ENCODE results near the gene GUCA1A.

GUCA1A gene

GRCh38 chr6:42182101-42182500 is 8.9 kb downstream of the GUCA1A start:
- TF ChIP-seq, protein P1, sequence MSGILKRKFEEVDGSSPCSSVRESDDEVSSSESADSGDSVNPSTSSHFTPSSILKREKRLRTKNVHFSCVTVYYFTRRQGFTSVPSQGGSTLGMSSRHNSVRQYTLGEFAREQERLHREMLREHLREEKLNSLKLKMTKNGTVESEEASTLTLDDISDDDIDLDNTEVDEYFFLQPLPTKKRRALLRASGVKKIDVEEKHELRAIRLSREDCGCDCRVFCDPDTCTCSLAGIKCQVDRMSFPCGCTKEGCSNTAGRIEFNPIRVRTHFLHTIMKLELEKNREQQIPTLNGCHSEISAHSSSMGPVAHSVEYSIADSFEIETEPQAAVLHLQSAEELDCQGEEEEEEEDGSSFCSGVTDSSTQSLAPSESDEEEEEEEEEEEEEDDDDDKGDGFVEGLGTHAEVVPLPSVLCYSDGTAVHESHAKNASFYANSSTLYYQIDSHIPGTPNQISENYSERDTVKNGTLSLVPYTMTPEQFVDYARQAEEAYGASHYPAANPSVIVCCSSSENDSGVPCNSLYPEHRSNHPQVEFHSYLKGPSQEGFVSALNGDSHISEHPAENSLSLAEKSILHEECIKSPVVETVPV (CRISPR knock-in tag; IDR thresholded peaks at IDR 0.05) = no peak
- TF ChIP-seq ZFP30 (CRISPR knock-in tag; IDR thresholded peaks at IDR 0.05) = no peak
- no peak for TF ChIP-seq GLIS3 (CRISPR knock-in tag; IDR thresholded peaks at IDR 0.05)
- no peak for TF ChIP-seq TCF4 (CRISPR knock-in tag; IDR thresholded peaks at IDR 0.05; ENCODE audit: borderline replicate concordance)
- no peak for ATAC-seq

- TF ChIP-seq, protein P2, sequence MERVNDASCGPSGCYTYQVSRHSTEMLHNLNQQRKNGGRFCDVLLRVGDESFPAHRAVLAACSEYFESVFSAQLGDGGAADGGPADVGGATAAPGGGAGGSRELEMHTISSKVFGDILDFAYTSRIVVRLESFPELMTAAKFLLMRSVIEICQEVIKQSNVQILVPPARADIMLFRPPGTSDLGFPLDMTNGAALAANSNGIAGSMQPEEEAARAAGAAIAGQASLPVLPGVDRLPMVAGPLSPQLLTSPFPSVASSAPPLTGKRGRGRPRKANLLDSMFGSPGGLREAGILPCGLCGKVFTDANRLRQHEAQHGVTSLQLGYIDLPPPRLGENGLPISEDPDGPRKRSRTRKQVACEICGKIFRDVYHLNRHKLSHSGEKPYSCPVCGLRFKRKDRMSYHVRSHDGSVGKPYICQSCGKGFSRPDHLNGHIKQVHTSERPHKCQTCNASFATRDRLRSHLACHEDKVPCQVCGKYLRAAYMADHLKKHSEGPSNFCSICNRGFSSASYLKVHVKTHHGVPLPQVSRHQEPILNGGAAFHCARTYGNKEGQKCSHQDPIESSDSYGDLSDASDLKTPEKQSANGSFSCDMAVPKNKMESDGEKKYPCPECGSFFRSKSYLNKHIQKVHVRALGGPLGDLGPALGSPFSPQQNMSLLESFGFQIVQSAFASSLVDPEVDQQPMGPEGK (CRISPR knock-in tag; IDR thresholded peaks at IDR 0.05; ENCODE audit: borderline replicate concordance) = no peak
- TF ChIP-seq SNAI2 (CRISPR knock-in tag; IDR thresholded peaks at IDR 0.05) = no peak
- TF ChIP-seq ISL1 (CRISPR knock-in tag; IDR thresholded peaks at IDR 0.05) = no peak
- no peak for TF ChIP-seq RARB (CRISPR knock-in tag; IDR thresholded peaks at IDR 0.05)
- no peak for TF ChIP-seq CSDC2 (CRISPR knock-in tag; IDR thresholded peaks at IDR 0.05)
- no peak for TF ChIP-seq ZNF565 (CRISPR knock-in tag; conservative IDR thresholded peaks at IDR 0.05; ENCODE audit: low read depth)
- TF ChIP-seq ARNTL (CRISPR knock-in tag; IDR thresholded peaks at IDR 0.05; ENCODE audit: borderline replicate concordance, low read depth) = no peak
- TF ChIP-seq TOX (CRISPR knock-in tag; IDR thresholded peaks at IDR 0.05; ENCODE audit: borderline replicate concordance) = no peak
- TF ChIP-seq GLIS3 (CRISPR knock-in tag; IDR thresholded peaks at IDR 0.05) = no peak
- no peak for ATAC-seq
These were observed 11.3 kb downstream of the GUCA1A start for GRCh38 chr6:42184475-42184874.

GRCh38 chr6:42185597-42185996 is 12.4 kb downstream of the GUCA1A start:
- TF ChIP-seq ZNF565 (CRISPR knock-in tag; conservative IDR thresholded peaks at IDR 0.05; ENCODE audit: low read depth) (no peak), SNAI2 (CRISPR knock-in tag; IDR thresholded peaks at IDR 0.05) (no peak), CSDC2 (CRISPR knock-in tag; IDR thresholded peaks at IDR 0.05) (no peak), OSR1 (CRISPR knock-in tag; IDR thresholded peaks at IDR 0.05) (no peak), ARNTL (CRISPR knock-in tag; IDR thresholded peaks at IDR 0.05; ENCODE audit: borderline replicate concordance, low read depth) (no peak), PPARA (CRISPR knock-in tag; IDR thresholded peaks at IDR 0.05; ENCODE audit: borderline replicate concordance) (no peak), TCF4 (CRISPR knock-in tag; IDR thresholded peaks at IDR 0.05; ENCODE audit: borderline replicate concordance) (no peak), TOX (CRISPR knock-in tag; IDR thresholded peaks at IDR 0.05; ENCODE audit: borderline replicate concordance) (no peak), ZFP3 (CRISPR knock-in tag; IDR thresholded peaks at IDR 0.05) (no peak), ZC3H10 (CRISPR knock-in tag; IDR thresholded peaks at IDR 0.05) (no peak), ESRRG (CRISPR knock-in tag; IDR thresholded peaks at IDR 0.05) (no peak), RARB (CRISPR knock-in tag; IDR thresholded peaks at IDR 0.05) (no peak), ZFP30 (CRISPR knock-in tag; IDR thresholded peaks at IDR 0.05) (no peak), ZNF70 (CRISPR knock-in tag; IDR thresholded peaks at IDR 0.05) (no peak)
- TF ChIP-seq, protein P3, sequence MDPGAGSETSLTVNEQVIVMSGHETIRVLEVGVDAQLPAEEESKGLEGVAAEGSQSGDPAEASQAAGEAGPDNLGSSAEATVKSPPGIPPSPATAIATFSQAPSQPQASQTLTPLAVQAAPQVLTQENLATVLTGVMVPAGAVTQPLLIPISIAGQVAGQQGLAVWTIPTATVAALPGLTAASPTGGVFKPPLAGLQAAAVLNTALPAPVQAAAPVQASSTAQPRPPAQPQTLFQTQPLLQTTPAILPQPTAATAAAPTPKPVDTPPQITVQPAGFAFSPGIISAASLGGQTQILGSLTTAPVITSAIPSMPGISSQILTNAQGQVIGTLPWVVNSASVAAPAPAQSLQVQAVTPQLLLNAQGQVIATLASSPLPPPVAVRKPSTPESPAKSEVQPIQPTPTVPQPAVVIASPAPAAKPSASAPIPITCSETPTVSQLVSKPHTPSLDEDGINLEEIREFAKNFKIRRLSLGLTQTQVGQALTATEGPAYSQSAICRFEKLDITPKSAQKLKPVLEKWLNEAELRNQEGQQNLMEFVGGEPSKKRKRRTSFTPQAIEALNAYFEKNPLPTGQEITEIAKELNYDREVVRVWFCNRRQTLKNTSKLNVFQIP (CRISPR knock-in tag; IDR thresholded peaks at IDR 0.05; ENCODE audit: borderline replicate concordance, low read depth) = no peak
- TF ChIP-seq, protein P2 (CRISPR knock-in tag; IDR thresholded peaks at IDR 0.05; ENCODE audit: borderline replicate concordance) = no peak
- ATAC-seq = no peak

DNA sequence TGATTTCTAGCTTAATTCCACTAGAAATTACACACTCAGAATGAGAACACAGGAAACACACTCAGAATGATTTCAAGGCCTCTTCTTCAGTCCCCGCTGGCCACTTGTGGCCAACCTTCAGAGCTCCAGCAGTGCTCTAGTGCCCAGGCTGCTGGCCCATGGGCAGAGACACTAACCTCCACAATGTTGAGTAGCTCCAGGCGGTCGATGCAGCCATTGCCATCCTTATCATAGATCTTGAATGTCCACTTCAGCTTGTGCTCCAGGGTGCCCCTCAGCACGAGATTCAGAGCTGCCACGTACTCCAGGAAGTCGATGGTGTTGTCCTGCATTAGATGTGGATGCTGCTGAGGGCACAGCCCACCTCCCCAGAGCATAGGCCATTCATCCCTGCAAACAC is 15.2 kb downstream of the GUCA1A start:
- ATAC-seq = no peak
- TF ChIP-seq GLIS3 (CRISPR knock-in tag; IDR thresholded peaks at IDR 0.05) (no peak), ISL1 (CRISPR knock-in tag; IDR thresholded peaks at IDR 0.05) (no peak)

- peak; percentile 89 for ATAC-seq
- TF ChIP-seq ZNF565 (CRISPR knock-in tag; conservative IDR thresholded peaks at IDR 0.05; ENCODE audit: low read depth) (no peak), OSR1 (CRISPR knock-in tag; IDR thresholded peaks at IDR 0.05) (no peak), ZNF70 (CRISPR knock-in tag; IDR thresholded peaks at IDR 0.05) (no peak), ZFP3 (CRISPR knock-in tag; IDR thresholded peaks at IDR 0.05) (peak; percentile 92; the same call in 1 of the 2 replicates), ZFP30 (CRISPR knock-in tag; IDR thresholded peaks at IDR 0.05) (no peak), TOX (CRISPR knock-in tag; IDR thresholded peaks at IDR 0.05; ENCODE audit: borderline replicate concordance) (no peak), CSDC2 (CRISPR knock-in tag; IDR thresholded peaks at IDR 0.05) (no peak), RARB (CRISPR knock-in tag; IDR thresholded peaks at IDR 0.05) (no peak), ARNTL (CRISPR knock-in tag; IDR thresholded peaks at IDR 0.05; ENCODE audit: borderline replicate concordance, low read depth) (no peak), ZC3H10 (CRISPR knock-in tag; IDR thresholded peaks at IDR 0.05) (peak; percentile 67; the same call in 1 of the 2 replicates), SNAI2 (CRISPR knock-in tag; IDR thresholded peaks at IDR 0.05) (no peak)
- TF ChIP-seq, protein P3 (CRISPR knock-in tag; IDR thresholded peaks at IDR 0.05; ENCODE audit: borderline replicate concordance, low read depth) = no peak
- TF ChIP-seq, protein P2 (CRISPR knock-in tag; IDR thresholded peaks at IDR 0.05; ENCODE audit: borderline replicate concordance) = peak; percentile 68
These were observed 17.5 kb downstream of the GUCA1A start for GRCh38 chr6:42190554-42191183.

Data from SK-N-SH treated with all-trans-retinoic acid at 6 μM for 48 hours (cell line).